Sigmoid colon (tissue), 7 donors: Measurements from ENCODE around the gene ACAP2. TPM values are rescaled to one million over a fixed set of nuclear protein-coding genes. Genes with fewer than 3 reads are reported as not detected.

ENCODE experiments used
- DNase-seq: peaks from one replicate; pipeline ENCODE4 v3.0.0-alpha.2; 2019
- H3K27ac ChIP-seq, 4 donors: fragments of 200-600 bp; sonication (generic); one replicate each; pipeline ENCODE4 v1.5.1; 2016 to 2019; ENCODE audit warnings: mild to moderate bottlenecking in 1 of 4
- H3K27me3 ChIP-seq, 3 donors: fragments of 200-600 bp; sonication (generic); one replicate each; pipeline ENCODE4 v1.5.1; 2019; ENCODE audit warnings: mild to moderate bottlenecking in 1 of 3
- H3K36me3 ChIP-seq, 4 donors: fragments of 200-600 bp; sonication (generic); one replicate each; pipeline ENCODE4 v1.5.1; 2016 to 2019
- H3K4me1 ChIP-seq, 4 donors: fragments of 200-600 bp; sonication (generic); one replicate each; pipeline ENCODE4 v1.5.1; 2017 to 2019
- H3K4me3 ChIP-seq, 4 donors: fragments of 200-600 bp; sonication (generic); one replicate each; pipeline ENCODE4 v1.5.1; 2017 to 2019; ENCODE audit warnings: mild to moderate bottlenecking in 2 of 4, moderate library complexity in 1 of 4
- H3K9me3 ChIP-seq, 4 donors: fragments of 200-600 bp in 3 of 4; sonication (generic) in 3 of 4; one replicate each; pipeline versions ENCODE4 v1.5.1 to v1.6.1; 2013 to 2019
- EP300 ChIP-seq, 4 donors: sonication (generic); formaldehyde crosslinking; IDR thresholded peaks; one replicate each; pipeline ENCODE4 v1.6.1; 2017; ENCODE audit warnings: antibody characterized with exemption in 4 of 4
- POLR2A ChIP-seq, 2 donors: fragments of 450-650 bp; IDR thresholded peaks; one replicate each; pipeline ENCODE4 v1.6.1; 2016; ENCODE audit warnings: antibody characterized with exemption in 2 of 2, mild to moderate bottlenecking in 2 of 2, moderate library complexity in 2 of 2
- POLR2AphosphoS5 ChIP-seq, 4 donors: sonication (generic); formaldehyde crosslinking; IDR thresholded peaks; one replicate each; pipeline ENCODE4 v1.6.1; 2017; ENCODE audit warnings: antibody characterized with exemption in 4 of 4
- WGBS, 2 donors: extraction: QIAGEN DNeasy Blood & Tissue Kit; methylation state at CpG; one replicate each; pipeline ENCODE4 v1.1.7; 2013; 5-methylcytosine and 5-hydroxymethylcytosine counted together
- intact Hi-C: fragments of 100-400 bp; cut with DNase I; formaldehyde crosslinking; loops from one replicate; pipeline ENCODE4 v1.15.1; 2023
- polyA plus RNA-seq, 3 donors: library from polyadenylated mRNA; stranded (reverse); fragments of 200-250 nt; gene quantifications; one replicate each; pipeline ENCODE4 v1.2.3, GENCODE V29; 2013
- total RNA-seq, 4 donors: library from RNA; depleted of rRNA; stranded (reverse); fragments of >200 nt; gene quantifications; one replicate each; pipeline ENCODE4 v1.1.0, GENCODE V29; 2016
- TF ChIP-seq, protein P1 (sequence below), 4 experiments: fragments of 450-650 bp in 3 of 4; fragments of 200-600 bp in 1 of 4; IDR thresholded peaks; one replicate each; pipeline ENCODE4 v1.5.1; 2016 to 2019; ENCODE audit warnings: antibody characterized with exemption in 4 of 4, mild to moderate bottlenecking in 3 of 4, moderate library complexity in 2 of 4
- donor health status: healthy with polysubstance abuse.
- donor health status: Bipolar disorder and iron deficiency.
- donor health status: healthy.

Gene ACAP2
- total and polyA plus RNA-seq, 7 donors, result 12.0 to 57.1 (median 28.0) TPM

DNA sequence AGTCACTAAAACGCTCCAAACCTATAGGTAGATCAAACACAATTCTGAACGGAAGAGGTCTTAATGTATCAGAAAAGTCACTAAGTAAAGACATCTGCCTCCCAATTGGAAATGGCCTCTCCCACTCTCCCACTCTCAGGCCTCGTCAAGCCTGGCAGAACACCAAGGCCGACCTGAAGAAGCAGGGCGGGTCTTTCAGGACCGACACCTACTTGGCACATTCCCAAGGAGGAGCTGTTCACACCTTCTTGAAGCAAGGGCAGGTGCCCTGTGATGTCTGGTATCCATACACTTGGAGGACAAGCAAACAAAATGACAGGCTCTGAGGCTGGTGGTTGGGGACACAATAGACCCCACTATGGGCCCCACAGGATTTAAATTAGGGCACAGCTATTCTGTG lies 201.9 kb downstream of the ACAP2 start:
- TF ChIP-seq EP300 (IDR thresholded peaks at IDR 0.05) (no peak), POLR2A (IDR thresholded peaks at IDR 0.05) (no peak), POLR2AphosphoS5 (IDR thresholded peaks at IDR 0.05) (no peak)
- TF ChIP-seq, protein P1, sequence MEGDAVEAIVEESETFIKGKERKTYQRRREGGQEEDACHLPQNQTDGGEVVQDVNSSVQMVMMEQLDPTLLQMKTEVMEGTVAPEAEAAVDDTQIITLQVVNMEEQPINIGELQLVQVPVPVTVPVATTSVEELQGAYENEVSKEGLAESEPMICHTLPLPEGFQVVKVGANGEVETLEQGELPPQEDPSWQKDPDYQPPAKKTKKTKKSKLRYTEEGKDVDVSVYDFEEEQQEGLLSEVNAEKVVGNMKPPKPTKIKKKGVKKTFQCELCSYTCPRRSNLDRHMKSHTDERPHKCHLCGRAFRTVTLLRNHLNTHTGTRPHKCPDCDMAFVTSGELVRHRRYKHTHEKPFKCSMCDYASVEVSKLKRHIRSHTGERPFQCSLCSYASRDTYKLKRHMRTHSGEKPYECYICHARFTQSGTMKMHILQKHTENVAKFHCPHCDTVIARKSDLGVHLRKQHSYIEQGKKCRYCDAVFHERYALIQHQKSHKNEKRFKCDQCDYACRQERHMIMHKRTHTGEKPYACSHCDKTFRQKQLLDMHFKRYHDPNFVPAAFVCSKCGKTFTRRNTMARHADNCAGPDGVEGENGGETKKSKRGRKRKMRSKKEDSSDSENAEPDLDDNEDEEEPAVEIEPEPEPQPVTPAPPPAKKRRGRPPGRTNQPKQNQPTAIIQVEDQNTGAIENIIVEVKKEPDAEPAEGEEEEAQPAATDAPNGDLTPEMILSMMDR (IDR thresholded peaks at IDR 0.05), result no peak
- Histone ChIP-seq H3K36me3 (no peaks in the 10 kb centered on the region), H3K4me3 (no peak overlapping the region), H3K27me3 (no peaks in the 10 kb centered on the region), H3K9me3 (no peaks in the 10 kb centered on the region), H3K4me1 (peaks cover 0 to 45% (median 37%) of the 10 kb centered on the region in 4 donors), H3K27ac (peak overlapping the region in 3 of 4 donors; percentile 93 to 94 (median 93))
- peak; percentile 70 for DNase-seq
- intact Hi-C loops, result no loop called here
- WGBS, 2 donors, result 33 to 81% methylated on average over 6 of the region's 6 CpGs

DNA sequence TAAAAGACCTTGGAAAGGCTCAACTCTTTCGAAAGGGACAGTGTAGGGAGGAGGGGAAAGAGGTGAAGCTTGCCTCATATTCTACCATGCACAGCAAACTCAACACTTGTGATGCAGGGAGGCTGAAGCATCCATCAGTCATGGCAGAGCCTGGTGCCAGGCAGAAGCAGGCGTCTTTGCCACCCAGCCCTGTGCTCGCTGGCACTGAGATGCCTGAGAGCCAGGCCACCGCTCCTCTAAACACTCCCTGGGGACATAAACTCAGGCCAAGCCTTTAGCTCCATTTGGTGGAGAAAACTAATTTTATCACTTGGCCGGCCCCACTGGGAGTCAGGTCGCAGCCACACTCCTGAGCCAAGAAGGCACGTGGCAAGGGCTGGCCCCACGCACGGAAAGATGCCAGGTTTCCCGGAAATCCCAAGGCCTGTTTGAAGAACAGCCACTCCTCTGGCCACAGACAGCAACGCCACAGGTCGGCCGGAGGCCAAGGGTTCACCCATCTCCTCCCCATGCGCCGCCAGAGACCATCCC lies 202.6 kb downstream of the ACAP2 start:
- TF ChIP-seq EP300 (IDR thresholded peaks at IDR 0.05), result peak in 1 of 4 donors; percentile 21
- no peak for TF ChIP-seq POLR2A (IDR thresholded peaks at IDR 0.05)
- peak in 2 of 4 donors; percentile 11 to 36 for TF ChIP-seq POLR2AphosphoS5 (IDR thresholded peaks at IDR 0.05)
- Histone ChIP-seq H3K4me3 (no peak overlapping the region), H3K36me3 (no peaks in the 10 kb centered on the region), H3K9me3 (no peaks in the 10 kb centered on the region), H3K27ac (peak overlapping the region; percentile 16 to 94 (median 93)), H3K27me3 (no peaks in the 10 kb centered on the region), H3K4me1 (peaks cover 0 to 45% (median 37%) of the 10 kb centered on the region in 4 donors)
- peak; percentile 80 for DNase-seq
- intact Hi-C loops, result no loop called here
- 89 to 95% methylated on average over 15 of the region's 15 CpGs for WGBS, 2 donors

GRCh38 chr3:195239121-195239520 lies 203.7 kb downstream of the ACAP2 start:
- intact Hi-C loops, result no loop called here
- H3K4me1 ChIP-seq, result peaks cover 0 to 52% (median 37%) of the 10 kb centered on the region in 4 donors
- no peaks in the 10 kb centered on the region for H3K36me3 ChIP-seq
- WGBS, 2 donors, result 91 to 92% methylated on average over 3 of the region's 3 CpGs
- H3K4me3 ChIP-seq, result no peak overlapping the region
- no peaks in the 10 kb centered on the region for H3K9me3 ChIP-seq
- H3K27ac ChIP-seq, result peak overlapping the region; percentile 54 to 94 (median 93)
- TF ChIP-seq POLR2AphosphoS5 (IDR thresholded peaks at IDR 0.05) (no peak), EP300 (IDR thresholded peaks at IDR 0.05) (no peak), POLR2A (IDR thresholded peaks at IDR 0.05) (no peak)
- TF ChIP-seq, protein P1 (IDR thresholded peaks at IDR 0.05), result no peak
- no peaks in the 10 kb centered on the region for H3K27me3 ChIP-seq
- no peak for DNase-seq

DNA sequence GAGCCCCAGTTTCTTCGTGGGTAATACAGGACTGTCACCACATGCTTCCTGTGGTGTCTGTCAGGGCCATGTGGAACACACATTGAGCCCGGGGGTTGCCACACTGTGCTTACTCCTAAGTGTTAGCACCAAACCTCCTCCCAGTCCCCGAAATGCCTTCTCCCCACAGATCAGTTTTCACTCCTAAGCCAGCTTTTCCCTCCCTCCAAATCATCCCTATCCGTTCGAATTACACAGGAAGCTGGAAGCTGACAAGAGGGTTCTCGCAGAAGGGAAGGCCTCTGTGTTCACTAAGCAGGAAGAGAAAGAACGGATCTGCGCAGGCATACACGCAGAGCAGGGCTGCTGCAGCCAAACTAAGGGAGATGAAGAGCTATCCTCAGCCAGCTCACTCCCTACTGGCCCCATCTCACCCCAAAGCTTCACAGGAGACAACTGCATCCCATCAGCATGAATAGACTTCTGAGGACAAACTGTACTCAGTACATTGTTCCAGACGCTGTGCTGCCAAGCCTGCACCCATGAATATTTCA lies 204.2 kb downstream of the ACAP2 start:
- Histone ChIP-seq H3K36me3 (no peaks in the 10 kb centered on the region), H3K4me1 (peaks cover 0 to 52% (median 37%) of the 10 kb centered on the region in 4 donors), H3K9me3 (no peaks in the 10 kb centered on the region), H3K27me3 (no peaks in the 10 kb centered on the region), H3K27ac (peak overlapping the region; percentile 73 to 94 (median 93)), H3K4me3 (no peak overlapping the region)
- intact Hi-C loops, result loop anchor here (1.0 kb wide), 1 partner anchor 83 kb away; no protein-coding TSS in a partner anchor
- peak; percentile 96 for DNase-seq
- WGBS, 2 donors, result 70 to 86% methylated on average over 10 of the region's 10 CpGs
- TF ChIP-seq POLR2AphosphoS5 (IDR thresholded peaks at IDR 0.05) (peak; percentile 96 to 99 (median 98)), EP300 (IDR thresholded peaks at IDR 0.05) (peak; percentile 99 to 100 (median 99)), POLR2A (IDR thresholded peaks at IDR 0.05) (peak in 1 of 2 donors; percentile 20)
- TF ChIP-seq, protein P1 (IDR thresholded peaks at IDR 0.05), result no peak

DNA sequence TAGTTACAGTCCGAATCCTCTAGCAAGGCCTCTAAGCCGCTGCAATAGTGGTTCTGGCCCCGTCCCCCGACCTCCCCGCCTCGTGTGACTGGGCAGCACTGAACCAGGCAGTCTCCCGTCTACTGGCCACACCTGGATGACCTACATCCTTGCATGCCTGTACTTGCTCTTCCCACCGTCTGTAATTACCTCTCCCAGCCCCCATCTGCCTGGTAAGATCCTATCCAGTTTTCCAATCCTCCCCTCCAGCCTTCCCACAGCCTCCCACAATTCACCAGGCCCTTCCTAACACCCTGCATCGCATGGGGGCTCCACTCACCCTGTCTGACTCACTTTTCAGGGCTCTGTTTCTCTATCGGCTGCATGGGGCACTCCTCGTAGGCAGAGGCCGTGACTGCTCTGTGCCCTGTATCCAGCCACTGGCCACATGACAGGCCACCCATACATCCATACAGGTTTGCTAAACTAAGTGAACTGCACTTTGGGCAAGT lies 204.7 kb downstream of the ACAP2 start:
- intact Hi-C loops, result loop anchor here (1.0 kb wide), 1 partner anchor 83 kb away; no protein-coding TSS in a partner anchor
- 95% methylated on average over 12 of the region's 12 CpGs for WGBS, 2 donors
- no peak overlapping the region for H3K4me3 ChIP-seq
- H3K27ac ChIP-seq, result peak overlapping the region; percentile 73 to 94 (median 93)
- no peak for TF ChIP-seq POLR2A (IDR thresholded peaks at IDR 0.05)
- TF ChIP-seq EP300 (IDR thresholded peaks at IDR 0.05), result no peak
- no peaks in the 10 kb centered on the region for H3K27me3 ChIP-seq
- peak; percentile 63 for DNase-seq
- H3K4me1 ChIP-seq, result peaks cover 0 to 52% (median 37%) of the 10 kb centered on the region in 4 donors
- H3K36me3 ChIP-seq, result no peaks in the 10 kb centered on the region
- no peaks in the 10 kb centered on the region for H3K9me3 ChIP-seq
